ENCODE results near the gene ARSB.

The ARSB gene

DNA sequence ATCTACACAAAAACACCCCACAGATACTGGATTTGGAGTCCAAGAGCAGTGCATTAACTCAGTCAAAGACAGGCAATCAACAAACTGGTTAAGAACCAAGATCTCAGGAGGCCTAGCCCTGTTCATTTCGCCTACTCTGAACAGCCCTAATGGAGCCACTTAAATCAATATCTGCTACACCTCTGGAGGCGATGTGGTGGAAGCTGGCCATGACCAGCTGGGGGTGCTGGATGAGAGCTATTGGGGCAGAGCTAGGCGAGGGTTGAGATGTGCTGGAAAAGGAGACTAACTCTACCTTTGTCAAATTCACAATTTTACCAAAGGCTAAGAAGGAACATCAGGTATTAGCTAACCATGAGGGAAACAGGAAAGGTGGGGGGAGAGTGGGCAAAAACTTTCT is 23.3 kb upstream of the ARSB start:
- Histone ChIP-seq H3K9ac (ENCODE audit: low read depth, low read length) (no peak overlapping the region), H3K9me3 (ENCODE audit: control insufficient read depth, insufficient read depth, low read length) (peaks cover 5% of the 10 kb centered on the region), H3K4me1 (ENCODE audit: insufficient read depth, low read length) (no peaks in the 10 kb centered on the region), H3K36me3 (ENCODE audit: insufficient read depth, low read length) (no peaks in the 10 kb centered on the region)

DNA sequence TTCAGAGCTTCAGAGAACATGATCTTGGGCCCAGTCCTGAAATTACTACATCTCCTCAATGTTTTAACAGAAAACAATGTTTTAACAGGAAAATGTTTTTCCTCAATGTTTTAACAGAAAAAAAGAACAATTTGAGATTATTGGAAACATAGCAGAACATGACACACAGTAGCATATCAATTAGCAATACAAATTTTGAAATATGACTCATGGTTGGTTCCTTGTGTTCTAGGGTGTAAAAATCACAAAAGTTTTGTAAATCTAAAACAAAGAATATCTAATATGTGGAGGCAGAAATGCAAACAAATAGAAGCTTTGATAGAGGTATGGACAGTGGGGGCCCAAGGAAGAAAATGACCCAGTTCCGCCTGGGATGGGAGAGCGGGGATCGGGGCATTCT is 22.8 kb upstream of the ARSB start:
- H3K36me3 ChIP-seq (ENCODE audit: insufficient read depth, low read length), result no peaks in the 10 kb centered on the region

DNA sequence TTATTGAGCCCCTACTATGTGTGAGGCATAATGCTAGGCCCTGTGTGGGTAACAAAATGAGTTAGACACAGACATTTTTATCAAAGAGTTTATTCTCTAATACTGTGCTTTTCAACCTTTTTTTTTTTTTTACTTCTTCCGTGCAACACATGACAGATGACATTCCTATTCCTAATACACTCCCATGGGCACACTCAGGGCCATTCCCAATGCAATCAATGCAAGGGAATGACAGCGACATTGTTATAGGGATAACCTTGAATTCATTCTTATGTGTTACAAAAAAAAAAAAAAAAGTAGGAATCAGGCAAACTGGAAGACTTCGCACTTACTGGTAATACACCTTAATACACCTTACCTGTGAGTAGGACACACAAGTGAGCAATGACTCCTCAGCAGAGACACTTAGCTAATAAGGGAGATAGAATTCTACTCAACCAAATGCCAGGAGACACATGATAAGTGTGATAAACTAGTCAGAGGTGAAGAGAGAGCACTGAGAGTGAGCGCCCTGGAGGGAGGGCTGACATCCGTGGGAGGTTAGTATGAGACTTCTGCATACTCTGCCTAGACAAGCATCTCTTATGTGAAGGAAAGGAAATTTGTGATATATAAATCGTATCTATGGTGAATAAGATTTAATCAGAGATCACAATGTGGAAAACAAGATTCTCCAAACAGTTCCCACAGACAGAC is 21.0 kb upstream of the ARSB start:
- Histone ChIP-seq H3K9me3 (ENCODE audit: control insufficient read depth, insufficient read depth, low read length) (no peaks in the 10 kb centered on the region), H3K9ac (ENCODE audit: low read depth, low read length) (no peak overlapping the region), H3K4me1 (ENCODE audit: insufficient read depth, low read length) (no peaks in the 10 kb centered on the region), H3K36me3 (ENCODE audit: insufficient read depth, low read length) (no peaks in the 10 kb centered on the region)

More for the DNA sequence above, 22.8 kb upstream of the ARSB start:
- no peak overlapping the region for H3K9ac ChIP-seq (ENCODE audit: low read depth, low read length)
- H3K9me3 ChIP-seq (ENCODE audit: control insufficient read depth, insufficient read depth, low read length), result peaks cover under 1% of the 10 kb centered on the region; the same call in 1 of the 2 replicates
- H3K4me1 ChIP-seq (ENCODE audit: insufficient read depth, low read length), result no peaks in the 10 kb centered on the region

DNA sequence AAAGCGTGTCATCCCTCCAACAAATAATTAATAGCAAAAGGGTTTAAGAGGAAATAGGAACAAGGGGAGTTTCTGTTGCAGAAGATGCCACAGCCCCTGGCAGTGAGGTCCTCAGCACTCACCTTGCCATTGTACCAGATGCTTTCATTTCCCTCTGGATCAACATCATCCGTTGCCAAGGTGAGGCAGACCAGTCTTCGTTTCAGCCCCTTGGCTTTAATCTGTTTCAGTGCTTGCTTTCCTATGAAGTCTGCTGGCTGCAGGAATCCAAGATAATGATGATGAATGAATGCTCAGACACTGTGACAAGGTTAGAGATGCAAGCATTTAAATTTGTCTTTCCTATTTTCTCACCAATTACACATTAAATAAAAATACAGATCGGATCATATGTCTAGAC is 20.0 kb upstream of the ARSB start:
- H3K36me3 ChIP-seq (ENCODE audit: insufficient read depth, low read length), result no peaks in the 10 kb centered on the region
- no peaks in the 10 kb centered on the region for H3K4me1 ChIP-seq (ENCODE audit: insufficient read depth, low read length)
- no peaks in the 10 kb centered on the region for H3K9me3 ChIP-seq (ENCODE audit: control insufficient read depth, insufficient read depth, low read length)
- no peak overlapping the region for H3K9ac ChIP-seq (ENCODE audit: low read depth, low read length)

DNA sequence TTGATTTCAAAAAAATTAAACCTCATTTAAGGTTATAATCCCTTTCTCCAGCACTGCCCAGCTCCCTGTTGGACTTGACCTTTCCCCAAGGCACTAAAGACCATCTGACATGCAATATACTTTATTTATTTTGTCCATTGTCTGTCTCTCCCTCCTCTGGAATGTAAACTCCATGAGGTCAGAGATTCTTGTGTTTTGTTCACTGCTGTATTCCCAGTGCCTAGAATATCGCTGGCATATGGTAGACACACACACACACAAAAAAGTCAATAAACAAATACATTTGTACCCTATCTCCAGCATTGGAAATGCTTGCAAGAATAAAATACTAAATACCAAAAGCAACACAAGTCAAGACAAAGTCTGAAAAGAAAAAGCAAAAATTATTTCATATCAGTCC is 17.3 kb upstream of the ARSB start:
- Histone ChIP-seq H3K4me1 (ENCODE audit: insufficient read depth, low read length) (no peaks in the 10 kb centered on the region), H3K9me3 (ENCODE audit: control insufficient read depth, insufficient read depth, low read length) (no peaks in the 10 kb centered on the region), H3K36me3 (ENCODE audit: insufficient read depth, low read length) (no peaks in the 10 kb centered on the region), H3K9ac (ENCODE audit: low read depth, low read length) (no peak overlapping the region)

DNA sequence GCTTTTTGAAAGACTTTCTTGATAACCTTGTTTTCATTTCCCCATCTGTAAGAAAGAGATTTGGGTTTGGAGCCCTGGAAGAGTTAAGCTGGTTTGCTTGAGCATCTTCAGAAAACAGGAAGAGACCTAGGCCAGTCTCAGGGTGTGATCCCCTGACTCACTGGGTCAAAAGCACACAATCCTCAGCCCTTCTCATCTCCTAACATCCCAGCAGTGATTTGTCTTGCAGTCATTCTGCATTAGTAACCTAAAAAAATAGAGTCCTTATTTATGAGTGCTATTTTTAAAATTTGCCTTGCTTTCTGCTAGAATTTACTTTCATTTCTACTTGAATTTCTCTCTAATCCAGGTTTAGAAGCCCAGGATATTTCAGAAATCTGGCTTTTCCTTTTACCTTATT is 16.4 kb upstream of the ARSB start:
- Histone ChIP-seq H3K9ac (ENCODE audit: low read depth, low read length) (no peak overlapping the region), H3K36me3 (ENCODE audit: insufficient read depth, low read length) (no peaks in the 10 kb centered on the region), H3K4me1 (ENCODE audit: insufficient read depth, low read length) (no peaks in the 10 kb centered on the region), H3K9me3 (ENCODE audit: control insufficient read depth, insufficient read depth, low read length) (no peaks in the 10 kb centered on the region)

DNA sequence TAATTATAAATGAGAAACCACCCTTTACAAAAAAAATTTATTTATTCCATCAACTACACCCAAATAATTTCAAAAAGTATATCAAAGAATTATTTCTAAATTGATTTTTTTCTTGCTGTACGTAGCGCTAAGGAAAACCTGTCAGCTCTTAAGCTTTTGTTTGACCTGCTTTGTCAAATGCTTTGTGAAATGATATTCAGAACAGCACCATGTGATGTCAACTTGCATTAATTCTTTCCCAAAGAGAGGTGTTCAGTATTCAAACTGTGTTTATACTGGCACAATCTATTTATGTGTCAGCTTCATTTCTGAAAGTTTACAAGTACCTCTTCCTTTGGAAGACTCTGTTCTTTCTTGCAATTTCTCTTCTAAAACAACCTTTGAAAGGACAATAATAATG is 12.0 kb upstream of the ARSB start:
- Histone ChIP-seq H3K4me1 (ENCODE audit: insufficient read depth, low read length) (no peaks in the 10 kb centered on the region), H3K9me3 (ENCODE audit: control insufficient read depth, insufficient read depth, low read length) (no peaks in the 10 kb centered on the region; the same call in 1 of the 2 replicates), H3K36me3 (ENCODE audit: insufficient read depth, low read length) (no peaks in the 10 kb centered on the region), H3K9ac (ENCODE audit: low read depth, low read length) (no peak overlapping the region)

DNA sequence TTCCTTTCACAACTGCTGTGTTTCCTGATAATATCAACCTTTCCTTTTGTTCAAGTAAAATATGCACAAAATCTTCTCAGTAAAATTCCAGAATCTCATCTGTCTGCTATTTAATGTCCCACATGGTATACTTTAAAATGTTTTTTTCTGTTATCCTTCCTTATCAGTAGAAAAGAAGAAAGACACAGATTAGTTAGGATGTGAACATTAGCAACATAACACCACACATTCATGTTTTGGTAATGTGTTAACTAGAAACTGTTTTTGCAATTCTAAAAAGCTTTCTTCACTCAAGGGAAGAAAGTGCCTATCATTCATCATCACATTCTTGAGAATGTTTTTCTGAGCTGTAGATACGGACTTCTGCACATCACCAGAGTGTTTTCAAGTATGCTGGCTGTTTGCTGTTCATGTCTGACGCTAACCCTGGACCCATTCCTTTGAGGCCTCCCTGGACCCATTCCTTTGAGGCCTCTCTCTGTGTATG is 10.5 kb upstream of the ARSB start:
- Histone ChIP-seq H3K4me1 (ENCODE audit: insufficient read depth, low read length) (no peaks in the 10 kb centered on the region), H3K9me3 (ENCODE audit: control insufficient read depth, insufficient read depth, low read length) (no peaks in the 10 kb centered on the region; the same call in 1 of the 2 replicates), H3K36me3 (ENCODE audit: insufficient read depth, low read length) (no peaks in the 10 kb centered on the region), H3K9ac (ENCODE audit: low read depth, low read length) (no peak overlapping the region)

DNA sequence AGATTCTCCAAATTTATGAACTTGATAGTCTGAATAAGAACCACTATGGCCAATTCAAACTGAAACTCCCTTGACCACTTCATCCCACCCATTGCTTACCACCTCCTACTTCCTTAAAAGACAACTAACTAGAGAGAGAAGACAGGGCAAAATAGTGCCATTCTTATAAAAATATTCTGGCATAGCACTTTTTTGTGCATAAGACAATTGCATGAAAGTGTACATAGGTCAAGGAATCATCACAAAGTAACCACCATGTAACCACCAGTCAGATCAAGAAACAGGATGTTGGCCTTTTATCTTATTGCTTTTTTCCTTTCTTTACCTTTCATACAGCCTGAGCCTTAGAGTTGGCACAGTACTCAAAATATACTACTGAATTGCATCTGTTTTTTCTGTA is 8.1 kb upstream of the ARSB start:
- no peaks in the 10 kb centered on the region for H3K36me3 ChIP-seq (ENCODE audit: insufficient read depth, low read length)
- H3K9ac ChIP-seq (ENCODE audit: low read depth, low read length), result no peak overlapping the region
- no peaks in the 10 kb centered on the region for H3K4me1 ChIP-seq (ENCODE audit: insufficient read depth, low read length)
- H3K9me3 ChIP-seq (ENCODE audit: control insufficient read depth, insufficient read depth, low read length), result no peaks in the 10 kb centered on the region; the same call in 1 of the 2 replicates

DNA sequence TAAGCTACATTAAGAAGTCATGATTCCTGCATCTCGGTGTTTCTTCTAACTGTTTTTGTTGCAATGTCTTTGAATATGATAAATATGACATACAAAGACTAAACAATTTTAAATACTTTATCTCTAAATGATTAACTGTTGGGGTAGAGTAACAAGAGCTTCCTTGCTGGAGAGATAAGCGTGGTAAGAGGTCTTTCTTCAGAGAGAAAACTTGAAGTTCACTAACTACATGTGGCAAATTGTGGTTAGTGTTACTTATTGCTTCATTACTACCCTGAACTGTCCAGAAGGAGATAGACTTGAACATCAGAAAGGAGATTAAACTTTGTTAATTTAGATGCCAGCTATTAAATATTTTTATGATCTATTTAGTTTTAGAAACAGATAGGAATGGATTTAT is 7.0 kb upstream of the ARSB start:
- no peaks in the 10 kb centered on the region for H3K36me3 ChIP-seq (ENCODE audit: insufficient read depth, low read length)
- H3K9ac ChIP-seq (ENCODE audit: low read depth, low read length), result no peak overlapping the region
- no peaks in the 10 kb centered on the region; the same call in 1 of the 2 replicates for H3K9me3 ChIP-seq (ENCODE audit: control insufficient read depth, insufficient read depth, low read length)
- no peaks in the 10 kb centered on the region for H3K4me1 ChIP-seq (ENCODE audit: insufficient read depth, low read length)

DNA sequence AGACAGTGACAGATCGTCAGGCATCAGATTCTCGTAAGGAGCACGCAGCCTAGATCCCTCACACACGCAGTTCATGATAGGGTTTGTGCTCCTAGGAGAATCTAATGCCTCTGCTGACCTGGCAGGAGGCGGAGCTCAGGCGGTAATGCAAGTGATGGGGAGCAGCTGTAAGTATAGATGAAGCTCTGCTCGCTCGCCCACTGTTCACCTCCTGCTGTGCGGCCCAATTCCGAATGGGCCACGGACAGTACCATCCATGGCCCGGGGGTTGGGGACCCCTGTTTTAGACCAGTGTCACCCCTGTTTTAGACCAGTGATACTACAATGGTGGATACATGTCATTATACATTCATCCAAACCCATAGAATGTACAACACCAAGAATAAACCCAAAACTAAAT is 4.0 kb upstream of the ARSB start:
- Histone ChIP-seq H3K36me3 (ENCODE audit: insufficient read depth, low read length) (no peaks in the 10 kb centered on the region), H3K9ac (ENCODE audit: low read depth, low read length) (no peak overlapping the region), H3K4me1 (ENCODE audit: insufficient read depth, low read length) (peaks cover 3% of the 10 kb centered on the region), H3K9me3 (ENCODE audit: control insufficient read depth, insufficient read depth, low read length) (no peaks in the 10 kb centered on the region)

DNA sequence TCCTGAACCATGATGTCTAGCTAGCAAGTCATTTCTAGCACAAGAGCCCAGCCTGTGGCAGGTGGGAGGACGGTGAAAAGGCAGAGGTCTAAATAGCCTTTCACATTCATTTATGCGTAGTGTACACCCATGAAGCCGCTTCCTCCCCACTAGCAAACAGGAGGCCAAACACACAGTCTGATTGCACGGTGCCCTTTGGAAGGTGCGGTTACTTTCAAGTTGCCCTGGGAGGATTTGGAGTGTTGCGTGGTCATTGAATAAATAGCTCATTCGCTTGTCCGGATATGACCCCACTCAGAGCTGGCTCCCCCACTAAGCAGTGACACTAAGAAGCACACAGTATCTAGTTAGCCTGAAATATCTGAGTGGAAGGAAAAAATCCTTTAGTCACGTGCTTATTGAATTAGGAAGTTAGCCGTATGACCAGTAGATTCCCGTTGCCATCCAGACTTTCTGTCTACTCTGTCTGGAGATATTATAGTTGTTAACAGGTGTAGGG is 664 bp upstream of the ARSB start:
- peaks cover 3% of the 10 kb centered on the region for H3K4me1 ChIP-seq (ENCODE audit: insufficient read depth, low read length)
- H3K36me3 ChIP-seq (ENCODE audit: insufficient read depth, low read length), result no peaks in the 10 kb centered on the region
- no peaks in the 10 kb centered on the region for H3K9me3 ChIP-seq (ENCODE audit: control insufficient read depth, insufficient read depth, low read length)
- peak overlapping the region; percentile 80; the same call in 1 of the 2 replicates for H3K9ac ChIP-seq (ENCODE audit: low read depth, low read length)

DNA sequence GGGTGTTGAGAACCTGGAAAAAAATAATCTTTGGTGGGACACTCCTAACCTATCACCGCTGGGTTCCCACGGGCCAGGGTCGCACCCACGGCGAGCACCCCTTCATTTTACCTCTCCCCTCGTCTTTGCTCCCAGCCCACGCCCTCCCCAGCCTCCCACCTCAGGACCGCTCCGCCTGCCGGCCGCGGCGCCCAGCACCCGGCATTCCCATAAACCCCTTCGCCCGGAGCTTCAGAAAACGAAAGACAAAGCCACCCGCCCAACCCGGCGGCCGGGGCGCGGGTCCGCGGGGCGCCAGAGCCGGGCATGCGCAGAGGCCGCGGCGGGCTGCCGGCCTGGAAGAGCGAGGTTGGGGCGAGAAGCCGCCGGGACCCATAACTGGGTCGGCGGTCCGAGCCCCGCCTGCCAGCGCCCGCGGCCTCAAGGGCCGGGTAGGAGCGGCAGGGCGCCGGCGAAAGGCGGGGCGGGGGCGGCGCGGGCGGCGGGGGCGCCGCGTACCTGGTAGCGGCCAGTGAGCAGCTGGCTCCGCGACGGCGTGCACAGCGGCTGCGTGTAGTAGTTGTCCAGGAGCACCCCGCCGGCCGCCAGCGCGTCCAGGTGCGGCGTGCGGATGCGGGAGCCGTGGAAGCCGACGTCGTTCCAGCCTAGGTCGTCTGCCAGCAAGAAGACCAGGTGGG is 533 bp downstream of the ARSB start:
- H3K9me3 ChIP-seq (ENCODE audit: control insufficient read depth, insufficient read depth, low read length), result no peaks in the 10 kb centered on the region
- H3K4me1 ChIP-seq (ENCODE audit: insufficient read depth, low read length), result peaks cover 3% of the 10 kb centered on the region
- no peaks in the 10 kb centered on the region for H3K36me3 ChIP-seq (ENCODE audit: insufficient read depth, low read length)
- H3K9ac ChIP-seq (ENCODE audit: low read depth, low read length), result peak overlapping the region; percentile 80

DNA sequence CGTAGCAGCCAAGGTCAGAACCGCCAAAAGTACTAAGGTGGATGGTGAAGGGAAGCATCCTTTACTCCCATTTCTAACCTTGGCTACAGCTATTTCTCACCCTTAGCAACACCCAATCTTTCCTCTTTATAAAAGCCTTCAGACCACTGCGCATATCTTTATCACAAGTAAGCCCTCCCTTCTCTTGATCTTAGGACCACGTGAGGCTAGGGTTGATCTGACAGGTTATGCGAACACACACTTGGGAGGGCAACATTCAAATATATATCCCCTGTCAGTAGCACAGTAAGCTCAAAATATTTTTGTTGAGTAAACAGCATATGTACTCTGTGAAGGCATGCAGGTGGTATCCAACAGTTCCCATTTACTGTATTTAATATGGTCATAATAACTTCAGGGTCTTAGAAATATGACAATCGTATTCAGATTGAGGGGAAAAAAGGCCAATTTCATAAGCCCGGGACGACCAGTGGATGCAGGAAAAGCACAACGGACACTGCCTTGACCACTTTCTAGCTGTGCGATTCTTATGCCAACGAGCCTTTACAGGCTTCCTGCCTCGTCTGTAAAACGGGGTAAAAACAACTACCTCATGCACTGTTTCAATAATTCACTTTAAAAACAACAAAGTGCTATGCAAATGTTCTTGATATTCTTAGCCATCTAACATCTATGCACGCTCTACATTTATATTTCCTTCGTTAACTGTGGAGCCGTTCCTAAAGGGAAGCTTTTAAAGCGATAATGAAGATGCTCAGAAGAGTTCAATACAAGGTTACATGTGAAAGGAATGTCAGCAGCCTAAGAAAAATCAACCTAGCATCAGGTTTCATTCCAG is 1.3 kb downstream of the ARSB start:
- H3K4me1 ChIP-seq (ENCODE audit: insufficient read depth, low read length), result peaks cover 3% of the 10 kb centered on the region
- peak overlapping the region; percentile 80 for H3K9ac ChIP-seq (ENCODE audit: low read depth, low read length)
- H3K36me3 ChIP-seq (ENCODE audit: insufficient read depth, low read length), result no peaks in the 10 kb centered on the region
- no peaks in the 10 kb centered on the region for H3K9me3 ChIP-seq (ENCODE audit: control insufficient read depth, insufficient read depth, low read length)
